ENCODE data around the gene CR1L.
"Not testable (repeated sequence)": the region's sequence is repeated elsewhere in the genome, so short reads cannot be mapped to it uniquely, and the experiment has no call there.

The CR1L gene

DNA sequence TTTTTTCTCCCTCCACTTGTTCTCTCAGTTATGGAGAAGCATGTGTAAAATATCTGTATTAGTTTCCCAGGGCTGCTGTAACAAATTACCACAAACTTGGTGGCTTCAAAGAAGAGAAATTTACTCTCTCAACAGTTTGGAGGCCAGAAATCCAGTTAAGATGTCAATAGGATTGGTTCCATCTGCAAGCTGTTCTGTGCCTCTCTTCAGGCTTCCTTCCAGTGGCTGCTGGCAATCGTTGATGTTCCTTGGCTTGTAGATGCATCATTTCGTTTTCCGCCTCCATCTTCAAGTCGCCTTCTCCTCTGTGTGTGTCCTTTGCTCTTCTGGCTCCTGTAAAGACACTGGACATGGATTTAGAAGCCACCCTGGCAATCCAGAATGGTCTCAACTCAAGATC, 45.6 kb downstream of the CR1L start:
- DNase-seq = not testable (repeated sequence)

DNA sequence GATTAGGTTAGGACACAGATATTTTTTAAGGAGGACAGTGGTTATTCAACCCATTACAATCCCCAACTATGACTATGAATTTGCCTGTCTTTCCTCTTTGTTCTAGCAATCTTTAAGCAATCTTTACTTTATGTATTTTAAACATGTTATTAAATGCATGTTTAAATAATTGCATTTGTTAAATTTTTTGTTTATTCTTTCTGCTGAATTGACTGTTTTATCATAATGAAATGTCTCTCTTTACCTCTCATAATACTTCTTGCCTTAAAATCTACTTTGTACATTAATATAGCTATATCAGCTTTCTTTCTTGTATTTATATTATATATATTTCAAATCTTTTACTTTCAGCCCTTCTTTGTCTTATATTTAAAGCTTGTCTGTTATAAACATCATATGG, 46.1 kb downstream of the CR1L start:
- no peak for DNase-seq

DNA sequence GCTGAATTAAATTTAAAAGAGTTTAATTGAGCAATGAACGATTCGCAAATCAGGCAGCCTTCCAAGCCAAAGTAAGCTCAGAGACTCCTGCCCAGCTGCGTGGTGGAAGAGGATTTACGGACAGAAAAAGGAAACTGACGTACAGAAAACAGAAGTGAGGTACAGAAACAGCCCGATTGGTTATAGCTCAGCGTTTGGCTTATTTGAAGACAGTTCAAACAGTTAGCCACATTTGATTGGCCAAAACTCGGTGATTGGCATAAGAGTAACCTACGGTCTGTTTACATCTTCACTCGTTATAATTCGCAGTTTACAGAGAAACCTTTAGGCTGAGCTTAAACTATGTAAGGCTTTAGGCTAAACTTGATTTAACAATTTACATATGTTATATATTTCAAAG, 46.9 kb downstream of the CR1L start:
- DNase-seq = no peak

DNA sequence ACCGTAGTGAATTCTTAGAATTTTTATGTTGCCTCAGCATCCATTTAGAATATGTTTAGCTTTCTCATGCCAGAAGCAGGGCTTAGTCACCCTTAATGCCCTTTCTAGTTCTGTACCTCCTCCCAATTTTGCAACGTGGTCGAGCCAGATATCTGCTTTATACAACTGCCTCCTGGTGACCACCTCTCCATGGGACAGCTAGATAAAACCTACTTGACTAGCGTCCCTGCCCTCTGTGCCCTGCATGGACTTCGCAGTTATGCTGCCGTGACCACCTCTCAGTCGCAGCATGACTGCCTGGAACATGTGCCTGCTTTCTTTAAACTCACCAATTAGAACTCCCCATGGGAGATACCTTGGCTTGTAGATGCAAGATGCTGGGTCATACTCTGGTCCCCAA, 47.4 kb downstream of the CR1L start:
- not testable (repeated sequence) for DNase-seq

DNA sequence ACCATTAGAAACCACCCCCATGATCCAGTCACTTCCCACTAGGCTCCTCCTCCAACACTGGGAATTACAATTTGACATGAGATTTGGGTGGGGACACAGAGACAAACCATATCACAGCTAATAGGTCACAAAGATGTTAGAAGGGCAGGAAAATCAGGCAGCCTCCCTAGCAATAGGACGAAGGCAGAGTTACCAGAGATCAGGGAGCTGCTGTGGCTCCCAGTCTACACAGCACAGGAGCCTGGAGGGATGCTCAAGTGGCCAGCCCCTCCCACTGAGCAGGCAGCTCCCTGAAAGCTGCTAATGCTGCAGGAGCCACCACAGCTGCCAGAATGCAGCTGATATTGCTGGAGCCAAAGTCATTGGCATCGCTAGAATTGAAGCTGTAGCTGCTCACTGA, 51.0 kb downstream of the CR1L start:
- no peak for DNase-seq

DNA sequence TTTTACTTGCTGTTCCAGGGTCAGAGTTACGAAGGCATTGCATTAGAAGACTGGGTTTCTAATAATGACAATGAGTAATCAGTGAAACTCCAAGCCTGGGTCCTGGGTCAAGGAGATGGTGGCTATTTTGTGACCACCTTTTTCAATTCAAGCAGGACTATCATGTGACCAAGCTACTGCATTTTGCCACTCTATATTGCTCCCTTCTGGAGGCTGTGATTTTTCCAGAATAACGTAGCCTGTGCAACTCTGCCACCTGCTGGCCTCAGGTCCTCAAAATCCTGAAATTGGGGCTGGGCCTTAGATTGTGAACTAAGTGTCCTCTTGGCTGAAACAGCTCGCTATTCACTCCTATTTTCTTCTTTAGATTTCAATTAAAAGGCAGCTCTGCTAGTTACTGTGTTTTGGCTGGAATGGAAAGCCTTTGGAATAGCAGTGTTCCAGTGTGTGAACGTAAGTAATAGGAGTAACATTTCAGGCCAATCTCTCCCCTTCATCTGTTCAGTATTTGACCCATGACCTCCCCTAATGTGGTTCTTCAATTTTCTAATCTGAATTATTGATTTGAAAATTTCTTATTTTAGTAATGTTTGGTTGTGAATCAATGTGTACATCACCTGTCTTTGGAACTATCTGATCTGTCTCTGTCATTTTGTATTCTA, 54.0 kb downstream of the CR1L start:
- peak; percentile 65 for DNase-seq

DNA sequence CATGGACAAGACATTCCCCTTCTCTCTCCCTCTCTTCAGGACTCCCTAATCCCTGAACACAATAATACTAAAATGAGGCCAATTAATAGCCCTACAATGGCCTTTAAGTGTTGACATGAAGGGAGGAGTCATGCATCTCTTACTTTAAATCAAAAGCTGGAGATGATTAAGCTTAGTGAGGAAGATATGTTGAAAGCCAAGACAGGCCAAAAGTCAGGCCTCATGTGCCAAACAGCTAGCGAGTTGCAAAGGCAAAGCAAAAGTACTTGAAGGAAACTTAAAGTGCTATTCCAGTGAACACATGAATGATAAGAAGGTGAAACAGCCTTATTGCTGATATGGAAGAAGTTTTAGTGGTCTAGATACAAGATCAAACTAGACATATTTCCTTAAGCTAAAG, 57.4 kb downstream of the CR1L start:
- DNase-seq = no peak

DNA sequence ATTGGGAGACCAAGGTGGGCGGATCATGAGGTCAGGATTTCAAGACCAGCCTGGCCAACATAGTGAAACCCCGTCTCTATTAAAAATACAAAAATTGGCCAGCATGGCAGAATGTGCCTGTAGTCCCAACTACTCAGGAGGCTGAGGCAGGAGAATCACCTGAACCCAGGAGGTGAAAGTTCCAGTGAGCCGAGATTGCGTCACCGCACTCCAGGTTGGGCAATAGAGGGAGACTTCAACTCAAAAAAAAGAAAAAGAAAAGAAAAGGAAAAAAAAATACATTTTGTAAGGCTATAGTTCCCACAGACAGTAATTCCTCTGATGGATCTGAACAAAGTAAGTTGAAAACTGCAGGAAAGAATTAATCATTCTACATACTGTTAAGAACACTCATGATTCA, 58.8 kb downstream of the CR1L start:
- no peak for DNase-seq

DNA sequence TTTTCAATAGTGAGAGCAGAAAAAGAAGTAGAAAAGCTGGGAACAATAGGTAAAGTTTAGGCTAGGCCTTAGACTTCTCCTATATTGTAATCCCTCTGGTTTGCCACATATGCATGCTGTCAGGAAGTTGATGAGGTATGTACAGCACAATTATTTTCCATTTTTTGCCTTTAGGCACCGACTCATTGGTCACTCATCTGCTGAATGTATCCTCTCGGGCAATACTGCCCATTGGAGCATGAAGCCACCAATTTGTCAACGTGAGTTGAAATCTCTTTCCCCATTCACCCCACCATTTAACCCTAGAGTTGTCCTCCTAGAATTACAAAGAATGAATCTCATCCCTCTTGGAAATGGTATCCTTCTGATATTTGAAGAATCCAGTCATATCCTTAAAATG, 63.1 kb downstream of the CR1L start:
- DNase-seq = peak; percentile 67

DNA sequence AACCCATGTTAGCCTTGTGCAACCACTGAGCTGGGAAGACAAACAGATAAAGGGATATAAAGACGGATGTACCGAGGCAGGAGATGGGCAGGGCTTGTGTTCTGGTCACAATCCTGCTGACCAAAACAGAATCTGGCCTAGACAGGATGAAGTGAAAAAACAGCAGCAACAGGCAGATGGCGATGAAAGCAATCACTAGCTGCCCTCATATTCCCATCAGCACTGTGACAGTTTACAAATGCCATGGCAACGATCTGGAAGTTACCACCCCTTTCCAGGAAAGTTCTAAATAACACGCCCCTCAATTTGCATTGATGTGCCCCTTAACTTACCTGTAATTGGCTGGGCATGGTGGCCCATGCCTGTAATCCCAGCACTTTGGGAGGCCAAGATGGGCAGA, 66.4 kb downstream of the CR1L start:
- peak; percentile 21 for DNase-seq

DNA sequence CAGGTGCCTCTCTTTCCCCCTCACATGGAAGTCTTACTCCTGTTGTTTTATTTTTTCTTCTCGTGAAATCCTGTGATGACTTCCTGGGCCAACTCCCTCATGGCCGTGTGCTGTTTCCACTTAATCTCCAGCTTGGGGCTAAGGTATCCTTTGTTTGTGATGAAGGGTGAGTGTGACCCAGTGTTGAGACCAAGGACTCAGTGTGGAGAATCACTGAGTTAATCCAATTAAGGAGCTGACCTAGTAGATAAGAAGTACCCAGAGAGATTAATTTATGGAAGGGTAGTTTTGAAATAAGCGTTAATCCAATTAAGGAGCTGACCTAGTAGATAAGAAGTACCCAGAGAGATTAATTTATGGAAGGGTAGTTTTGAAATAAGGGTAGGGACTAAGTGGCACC, 67.8 kb downstream of the CR1L start:
- DNase-seq = not testable (repeated sequence)

DNA sequence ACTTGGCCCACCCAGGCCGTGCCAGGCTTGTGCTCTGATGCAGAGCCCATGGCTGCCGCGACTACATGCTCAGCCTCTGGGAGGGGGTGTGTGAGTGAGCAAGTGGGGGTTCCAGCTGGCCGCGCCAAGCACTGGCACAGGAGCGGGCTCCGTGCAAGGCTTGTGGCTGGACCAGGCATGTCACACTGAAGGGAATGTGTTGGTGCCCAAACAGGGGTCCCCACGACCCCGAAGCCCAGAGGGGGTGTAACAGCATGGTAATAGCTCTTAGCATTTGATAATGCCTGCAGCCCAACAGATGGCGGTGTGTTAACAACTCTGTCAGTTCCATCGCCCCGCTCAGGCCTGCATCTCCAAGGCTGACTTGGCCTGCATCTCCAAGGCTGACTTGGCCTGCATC, 68.6 kb downstream of the CR1L start:
- no peak for DNase-seq

DNA sequence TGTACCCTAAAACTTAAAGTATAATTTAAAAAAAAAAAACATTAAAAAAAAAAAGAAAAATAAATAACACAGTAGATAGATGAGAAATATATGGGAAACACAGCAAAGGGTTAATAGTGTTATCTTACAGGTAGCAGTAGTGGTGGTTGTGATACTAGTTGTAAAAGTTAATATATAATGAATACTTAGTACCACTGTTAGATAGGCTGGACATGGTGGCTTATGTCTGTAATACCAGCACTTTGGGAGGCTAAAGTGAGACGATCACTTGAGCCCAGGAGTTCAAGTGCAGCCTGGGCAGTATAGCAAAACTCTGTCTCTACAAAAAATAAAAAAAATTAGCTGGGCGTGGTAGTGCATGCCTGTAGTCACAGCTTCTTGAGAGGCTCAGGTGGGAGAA, 74.3 kb downstream of the CR1L start:
- DNase-seq = no peak

DNA sequence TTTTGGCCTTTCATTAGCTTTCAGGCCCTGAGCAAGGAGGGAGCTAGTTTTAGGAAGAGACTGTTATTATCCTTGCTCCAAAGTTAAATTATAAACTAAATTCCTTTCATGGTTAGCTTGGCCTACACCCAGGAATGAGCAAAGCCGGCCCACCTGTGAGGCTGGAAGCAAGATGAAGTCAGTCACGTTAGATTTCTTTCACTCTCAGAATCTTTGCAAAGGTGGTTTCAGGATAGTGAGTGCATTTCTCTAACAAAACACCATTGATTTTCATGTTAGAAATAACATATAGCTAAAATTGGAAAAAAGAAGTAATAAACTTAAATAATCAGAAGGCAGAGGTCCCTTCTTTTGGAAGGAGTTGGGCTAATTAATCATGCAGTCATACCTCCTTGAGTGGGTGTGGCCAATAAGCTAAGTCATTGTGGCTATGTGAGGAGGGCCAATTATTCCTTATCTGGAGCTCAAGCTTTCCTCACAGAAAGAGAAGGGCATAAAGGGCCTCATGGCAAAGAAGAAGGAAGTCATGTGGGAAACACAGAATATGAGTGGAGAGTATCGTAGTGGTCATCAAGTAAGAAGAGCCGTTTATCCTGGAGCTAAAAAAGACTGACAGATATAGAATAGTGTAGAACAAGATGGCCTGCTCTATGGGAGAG, 83.4 kb downstream of the CR1L start:
- not testable (repeated sequence) for DNase-seq

DNA sequence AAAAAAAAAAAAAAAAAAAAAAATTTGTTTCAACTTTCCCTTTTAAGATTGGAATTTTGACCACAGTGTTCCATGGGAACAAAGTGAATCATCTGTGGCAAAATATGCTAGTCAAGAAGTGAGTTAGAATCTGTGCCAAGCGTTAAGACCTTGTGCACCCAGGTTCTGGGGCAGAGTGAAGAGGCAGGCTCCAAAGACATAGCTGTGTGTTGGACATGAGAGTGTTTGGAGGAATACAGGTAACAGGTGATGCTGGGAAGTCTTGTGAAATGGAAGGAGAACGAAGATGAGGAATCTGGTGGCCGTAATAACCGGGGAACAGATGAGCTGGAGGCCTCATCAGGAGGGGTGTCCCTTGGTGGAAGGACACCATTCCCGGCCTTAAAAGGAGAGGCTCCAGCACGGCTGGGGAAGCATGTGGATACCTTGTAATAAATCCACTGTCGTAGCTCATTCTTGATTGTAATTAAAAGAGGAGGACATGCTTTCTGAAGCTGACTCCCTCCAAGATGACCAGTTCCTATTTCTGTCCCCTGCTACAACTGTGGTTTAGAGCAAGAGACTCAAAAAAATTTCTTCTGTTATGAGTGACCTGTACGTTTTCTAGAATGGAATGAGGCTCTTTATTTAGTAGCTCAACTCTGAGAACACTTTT, 92.7 kb downstream of the CR1L start:
- DNase-seq = not testable (repeated sequence)

DNA sequence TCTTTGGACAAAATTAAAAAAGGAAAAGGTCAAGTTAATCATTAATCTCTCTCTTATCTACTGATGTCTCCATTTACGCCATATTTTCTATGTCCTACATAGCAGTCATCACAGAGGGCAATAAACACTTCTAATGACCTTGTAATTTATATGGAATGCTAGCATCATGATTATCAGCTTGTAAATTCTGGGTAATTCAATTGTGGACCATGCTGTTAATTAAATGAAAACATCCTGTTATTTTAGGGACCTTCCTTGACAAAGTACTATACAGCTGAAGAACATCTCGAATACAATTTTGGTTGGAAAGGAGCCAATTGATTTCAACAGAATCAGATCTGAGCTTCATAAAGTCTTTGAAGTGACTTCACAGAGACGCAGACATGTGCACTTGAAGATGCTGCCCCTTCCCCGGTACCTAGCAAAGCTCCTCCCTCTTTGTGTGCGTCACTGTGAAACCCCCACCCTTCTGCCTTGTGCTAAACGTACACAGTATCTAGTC, 93.3 kb downstream of the CR1L start:
- not testable (repeated sequence) for DNase-seq

DNA sequence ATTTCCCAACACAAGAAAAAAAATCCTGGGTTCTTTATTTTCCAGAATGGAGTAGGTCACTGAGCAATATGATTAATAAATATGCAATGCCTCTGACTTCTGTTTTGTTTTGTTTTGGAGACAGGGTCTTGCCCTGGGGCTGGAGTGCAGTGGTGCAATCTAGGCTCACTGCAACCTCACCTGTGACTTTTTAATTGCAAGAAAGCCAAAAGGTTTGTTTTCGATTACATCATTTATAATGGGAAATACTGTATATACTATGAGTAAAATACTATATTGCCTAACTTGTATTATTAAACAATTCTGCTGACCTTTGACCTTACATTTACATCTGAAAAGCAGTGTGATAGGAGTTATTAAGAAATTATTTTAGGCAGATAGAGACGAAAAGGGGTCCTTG, 95.3 kb downstream of the CR1L start:
- DNase-seq = no peak

DNA sequence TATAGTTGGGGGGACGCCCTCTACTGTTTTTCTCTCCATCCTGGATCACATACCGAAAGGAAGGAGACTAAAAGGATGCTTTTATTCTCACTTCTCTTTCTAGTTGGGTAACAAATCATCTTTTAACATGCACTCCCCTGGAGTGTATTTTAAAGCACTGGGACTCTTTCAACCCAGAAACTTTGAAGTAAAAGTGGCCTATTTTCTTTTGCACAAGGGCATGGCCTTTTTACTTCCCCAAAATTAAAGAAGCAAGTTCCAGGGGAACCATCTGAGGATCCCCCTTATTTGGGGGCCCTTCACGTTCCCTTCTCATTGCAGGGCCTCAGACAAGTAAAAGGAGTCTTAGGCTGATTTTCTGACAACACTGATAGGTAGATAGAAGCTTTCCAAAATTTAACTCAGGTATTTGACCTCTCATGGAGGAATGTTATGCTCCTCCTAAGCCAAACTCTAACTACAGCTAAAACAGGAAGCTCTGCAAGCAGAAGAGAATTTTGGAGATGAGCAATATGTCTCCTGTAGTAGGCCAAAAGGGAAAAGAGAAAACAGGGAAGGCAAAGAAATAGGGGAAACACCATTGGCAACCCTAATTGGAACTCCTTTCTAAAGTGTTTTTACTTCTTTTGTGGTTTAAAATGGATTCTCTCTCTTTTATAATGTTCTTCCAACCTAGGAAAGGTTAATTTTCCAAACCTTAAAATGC, 98.1 kb downstream of the CR1L start:
- no peak for DNase-seq

DNA sequence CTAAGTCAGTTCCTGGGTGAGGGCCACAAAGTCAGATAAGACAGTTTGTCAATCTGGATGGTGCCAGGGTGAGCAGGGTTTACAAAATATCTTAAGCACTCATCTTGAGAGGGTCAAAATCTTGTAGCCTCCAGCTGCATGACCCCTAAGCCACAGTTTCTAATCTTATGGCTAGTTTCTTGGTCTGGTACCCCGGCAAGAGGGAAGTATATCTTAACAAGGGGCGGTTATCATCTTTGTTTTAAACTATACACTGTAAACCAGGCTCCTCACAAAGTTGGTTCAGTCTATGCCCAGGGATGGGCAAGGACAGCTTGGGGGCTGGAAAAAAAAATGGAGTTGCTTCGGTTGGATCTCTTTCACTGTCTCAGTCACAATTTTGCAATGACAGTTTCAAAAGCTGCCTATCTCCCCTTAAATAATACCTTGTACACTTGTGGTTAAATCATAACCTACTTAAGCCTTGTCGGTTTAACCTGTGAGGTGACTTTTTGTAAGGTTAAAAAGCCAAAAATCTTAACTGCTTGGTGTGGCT, 99.1 kb downstream of the CR1L start:
- no peak for DNase-seq

DNA sequence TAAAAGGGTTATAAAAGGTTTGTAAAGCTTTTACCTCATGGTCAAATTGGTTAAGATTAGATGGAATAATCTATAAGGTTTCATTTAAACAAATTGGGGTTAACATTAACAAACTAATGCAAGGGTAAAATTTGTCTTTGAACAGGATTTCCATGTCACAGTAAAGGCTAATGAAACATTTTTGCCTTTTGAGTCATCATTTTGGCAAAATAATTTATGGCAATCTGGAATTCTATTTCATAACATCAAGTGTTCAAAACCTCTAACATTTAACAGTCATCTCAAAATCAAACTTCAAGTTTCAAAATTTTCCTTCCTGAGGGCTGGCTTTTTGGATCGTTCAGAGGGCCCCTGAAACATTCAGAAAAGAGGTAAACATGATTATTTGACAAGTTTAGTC, 100.4 kb downstream of the CR1L start:
- DNase-seq = peak; percentile 58

DNA sequence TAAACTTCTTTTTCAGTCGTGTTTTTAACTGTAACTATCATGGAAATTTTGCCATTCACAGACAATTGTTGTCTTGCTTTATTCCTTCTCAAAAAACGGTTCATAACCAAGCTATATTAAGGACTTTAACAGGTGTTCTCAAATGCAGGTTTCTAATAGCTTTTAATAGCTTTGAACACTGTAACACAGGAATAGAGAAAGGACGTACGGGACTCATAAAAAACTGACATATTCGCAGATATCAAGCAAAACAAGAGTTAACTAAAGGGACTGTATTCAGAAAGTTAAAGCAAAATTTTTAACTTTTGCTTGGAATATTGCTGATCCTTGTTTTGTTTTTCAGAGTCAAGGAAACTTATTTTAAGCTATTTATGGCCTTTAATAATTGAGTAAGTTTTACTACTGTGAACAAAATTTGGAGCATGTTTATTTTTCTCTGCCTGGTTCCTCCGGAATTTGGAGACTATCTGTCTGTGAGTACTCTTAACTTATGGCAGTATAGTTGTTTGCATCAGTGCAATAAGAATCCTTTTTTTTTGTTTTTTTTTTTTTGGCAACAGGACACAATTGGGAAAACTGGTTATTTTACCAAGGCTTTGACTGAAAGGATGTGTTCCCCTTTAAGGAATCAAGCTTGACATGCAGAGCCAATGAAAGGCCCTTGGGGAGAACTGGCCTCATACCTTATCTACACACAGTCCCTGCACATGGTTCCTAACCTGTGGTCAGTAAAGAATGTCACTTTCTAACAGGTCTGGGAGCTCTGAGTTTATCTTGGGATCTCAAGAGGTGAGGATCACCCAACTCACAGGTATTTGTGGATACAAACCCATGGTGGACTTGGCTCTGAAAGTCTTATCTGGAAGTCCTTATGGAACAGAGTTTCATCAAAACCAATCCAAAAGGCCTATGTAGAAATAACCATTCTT, 101.2 kb downstream of the CR1L start:
- DNase-seq = peak; percentile 9

Measured in EL (cell line).